Esophagus (tissue), 2 donors: ENCODE measurements around the gene ABHD10. TPM values are rescaled to one million over a fixed set of nuclear protein-coding genes. Genes with fewer than 3 reads are reported as not detected.

Experiments
- H3K27ac ChIP-seq, 2 donors: one replicate each; pipeline ENCODE4 v1.5.1; 2013; ENCODE audit warnings: low read depth in 2 of 2, mild to moderate bottlenecking in 2 of 2, inconsistent platforms in 1 of 2, low read length in 1 of 2, moderate library complexity in 1 of 2
- H3K27me3 ChIP-seq, 2 donors: one replicate each; pipeline ENCODE4 v1.6.1; 2013; ENCODE audit warnings: low read length in 2 of 2, control low read depth in 1 of 2, mild to moderate bottlenecking in 1 of 2; ENCODE audit not compliant: insufficient read depth in 2 of 2, control insufficient read depth in 1 of 2
- H3K36me3 ChIP-seq, 2 donors: one replicate each; pipeline ENCODE4 v1.6.1; 2013; ENCODE audit warnings: low read length in 1 of 2; ENCODE audit not compliant: control insufficient read depth in 2 of 2, insufficient read depth in 2 of 2
- H3K4me1 ChIP-seq, 2 donors: one replicate each; pipeline ENCODE4 v1.6.1; 2013; ENCODE audit warnings: low read length in 1 of 2; ENCODE audit not compliant: control insufficient read depth in 2 of 2, insufficient read depth in 2 of 2
- H3K4me3 ChIP-seq, 2 donors: one replicate each; pipeline ENCODE4 v1.5.1; 2013; ENCODE audit warnings: low read length in 2 of 2, mild to moderate bottlenecking in 2 of 2, low read depth in 1 of 2, moderate library complexity in 1 of 2
- H3K9me3 ChIP-seq, 2 donors: one replicate each; pipeline ENCODE4 v1.6.1; 2013; ENCODE audit warnings: mild to moderate bottlenecking in 2 of 2, low read depth in 1 of 2, low read length in 1 of 2, moderate library complexity in 1 of 2; ENCODE audit not compliant: control insufficient read depth in 2 of 2, insufficient read depth in 1 of 2
- WGBS, 2 donors: extraction: QIAGEN DNeasy Blood & Tissue Kit; methylation state at CpG; one replicate each; pipeline ENCODE4 v1.1.7; 2013; 5-methylcytosine and 5-hydroxymethylcytosine counted together
- polyA plus RNA-seq, 2 donors: library from polyadenylated mRNA; stranded (reverse); fragments of 200-250 nt; gene quantifications; one replicate each; pipeline ENCODE4 v1.2.3, GENCODE V29; 2013
- donor health status: healthy with polysubstance abuse.
- donor health status: Bipolar disorder and iron deficiency.

ABHD10 gene
- polyA plus RNA-seq, 2 donors: 6.9 to 8.1 TPM

DNA sequence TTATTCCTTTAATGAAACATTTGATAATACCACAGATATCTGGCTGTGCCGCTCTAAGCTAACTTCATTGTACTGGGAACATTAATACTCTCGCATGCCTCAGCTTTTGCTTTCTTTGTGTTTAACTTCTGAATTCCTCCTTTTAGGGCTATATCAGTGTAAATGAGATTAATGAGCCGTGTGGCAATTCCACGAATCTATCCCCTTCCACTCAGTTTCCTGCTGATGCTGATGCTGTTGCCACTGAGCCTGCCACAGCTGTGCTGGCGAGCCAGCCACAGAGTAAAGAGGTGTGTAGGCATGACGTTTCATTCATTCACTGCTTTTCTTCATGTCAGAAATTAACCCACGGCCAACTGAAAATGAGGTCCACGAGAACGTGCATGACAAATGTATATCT, 30.0 kb upstream of the ABHD10 start:
- H3K4me3 ChIP-seq: no peak overlapping the region
- no peak overlapping the region for H3K27ac ChIP-seq
- WGBS, 2 donors: 89 to 93% methylated on average over 9 of the region's 9 CpGs
- H3K36me3 ChIP-seq: peaks cover 0 to 2% of the 10 kb centered on the region in 2 donors
- H3K27me3 ChIP-seq: no peaks in the 10 kb centered on the region
- no peaks in the 10 kb centered on the region for H3K9me3 ChIP-seq
- no peaks in the 10 kb centered on the region for H3K4me1 ChIP-seq

DNA sequence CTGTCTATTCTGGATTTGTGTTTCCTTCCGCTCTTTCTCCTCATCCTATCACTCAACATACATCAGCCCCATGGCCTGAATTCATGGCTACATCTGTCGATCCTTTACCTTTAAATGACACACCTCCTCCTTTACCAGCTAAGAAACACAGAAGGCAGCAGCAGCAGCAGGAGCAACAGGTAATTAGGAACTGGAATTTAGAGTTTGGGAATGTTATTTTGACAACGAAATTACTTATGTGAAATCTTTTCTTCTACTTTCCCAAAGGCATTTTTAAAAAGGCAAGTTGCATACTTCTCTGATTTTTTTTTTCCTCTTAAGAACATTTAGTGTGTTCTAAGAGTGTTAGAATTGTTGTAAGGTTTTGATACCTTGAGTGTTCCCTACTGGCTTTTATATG, 29.1 kb upstream of the ABHD10 start:
- no peaks in the 10 kb centered on the region for H3K27me3 ChIP-seq
- no peak overlapping the region for H3K4me3 ChIP-seq
- peaks cover 0 to 3% of the 10 kb centered on the region in 2 donors for H3K36me3 ChIP-seq
- WGBS, 2 donors: 86 to 87% methylated on average over 3 of the region's 3 CpGs
- no peak overlapping the region for H3K27ac ChIP-seq
- H3K9me3 ChIP-seq: no peaks in the 10 kb centered on the region
- no peaks in the 10 kb centered on the region for H3K4me1 ChIP-seq

DNA sequence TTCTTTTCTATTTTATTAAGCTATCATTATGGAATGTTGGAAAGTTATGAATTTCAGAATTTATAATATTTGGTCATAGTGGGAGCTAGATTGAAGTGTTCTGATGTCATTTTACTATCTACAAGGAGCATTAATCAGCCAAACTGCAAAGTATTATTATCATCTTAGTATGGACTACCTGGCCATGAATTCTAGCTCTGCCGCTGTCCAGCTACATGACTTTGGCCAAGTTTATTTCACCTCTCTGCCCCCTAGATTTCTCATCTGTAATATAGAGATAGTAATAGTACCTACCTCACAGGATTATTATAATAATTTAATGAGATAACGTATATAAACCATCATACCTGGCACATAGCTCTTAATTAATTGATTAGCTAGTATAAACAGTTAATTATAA, 27.8 kb upstream of the ABHD10 start:
- H3K27ac ChIP-seq: no peak overlapping the region
- H3K4me3 ChIP-seq: no peak overlapping the region
- peaks cover 0 to 3% of the 10 kb centered on the region in 2 donors for H3K36me3 ChIP-seq
- WGBS, 2 donors: 91 to 93% methylated on average over 2 of the region's 2 CpGs
- no peaks in the 10 kb centered on the region for H3K9me3 ChIP-seq
- no peaks in the 10 kb centered on the region for H3K4me1 ChIP-seq
- H3K27me3 ChIP-seq: no peaks in the 10 kb centered on the region

DNA sequence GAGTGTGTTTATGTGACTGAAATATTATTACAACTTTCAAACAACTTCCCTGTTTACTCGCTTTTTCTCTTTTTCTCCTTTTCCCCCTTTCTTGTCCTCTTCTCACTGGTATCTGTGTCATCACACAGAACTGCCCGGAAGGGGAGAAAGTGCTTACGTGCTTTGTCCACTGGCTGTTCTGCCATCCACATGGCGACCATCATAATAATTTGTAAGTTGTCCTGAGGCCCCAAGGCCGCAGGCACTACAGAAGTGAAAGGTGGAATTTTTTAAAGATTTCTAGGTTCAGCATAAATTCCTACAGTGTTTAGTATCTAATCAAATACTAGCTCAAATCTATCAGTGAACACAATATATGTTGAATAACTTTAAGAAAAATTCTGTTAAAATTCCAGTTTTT, 26.7 kb upstream of the ABHD10 start:
- no peaks in the 10 kb centered on the region for H3K27me3 ChIP-seq
- H3K9me3 ChIP-seq: no peaks in the 10 kb centered on the region
- no peak overlapping the region for H3K27ac ChIP-seq
- no peaks in the 10 kb centered on the region for H3K4me1 ChIP-seq
- H3K4me3 ChIP-seq: no peak overlapping the region
- peaks cover 0 to 3% of the 10 kb centered on the region in 2 donors for H3K36me3 ChIP-seq
- WGBS, 2 donors: 96% methylated on average over 5 of the region's 5 CpGs

DNA sequence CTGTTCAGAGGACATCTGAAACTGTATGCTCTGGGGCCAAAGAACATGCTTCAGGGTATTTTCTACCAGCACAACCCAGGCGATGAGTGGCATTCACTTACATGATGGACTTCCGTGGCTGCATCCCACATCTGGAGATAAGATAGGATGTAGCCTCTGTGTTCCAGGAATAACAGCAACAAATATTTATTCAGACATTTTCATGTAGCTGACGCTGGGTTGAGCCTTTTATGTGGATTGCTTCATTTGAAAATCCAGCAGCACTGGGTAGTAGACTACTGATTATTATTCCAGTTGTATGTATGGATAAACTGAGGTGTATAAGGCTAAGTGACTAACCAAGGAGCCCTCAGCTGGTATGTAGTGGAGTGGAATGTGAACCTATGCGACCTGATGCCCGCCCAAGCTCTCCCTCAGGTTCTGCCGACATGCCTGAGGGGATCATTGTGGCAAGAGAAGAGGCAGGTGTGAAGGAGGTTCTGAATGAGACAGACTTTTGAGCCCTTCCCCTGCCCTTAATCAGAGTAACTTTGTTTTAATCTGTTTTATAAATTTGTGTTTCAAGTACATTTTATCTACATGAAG, 25.9 kb upstream of the ABHD10 start:
- H3K36me3 ChIP-seq: peaks cover 0 to 3% of the 10 kb centered on the region in 2 donors
- 85 to 92% methylated on average over 6 of the region's 6 CpGs for WGBS, 2 donors
- no peak overlapping the region for H3K4me3 ChIP-seq
- H3K9me3 ChIP-seq: no peaks in the 10 kb centered on the region
- no peaks in the 10 kb centered on the region for H3K27me3 ChIP-seq
- H3K27ac ChIP-seq: no peak overlapping the region
- no peaks in the 10 kb centered on the region for H3K4me1 ChIP-seq

DNA sequence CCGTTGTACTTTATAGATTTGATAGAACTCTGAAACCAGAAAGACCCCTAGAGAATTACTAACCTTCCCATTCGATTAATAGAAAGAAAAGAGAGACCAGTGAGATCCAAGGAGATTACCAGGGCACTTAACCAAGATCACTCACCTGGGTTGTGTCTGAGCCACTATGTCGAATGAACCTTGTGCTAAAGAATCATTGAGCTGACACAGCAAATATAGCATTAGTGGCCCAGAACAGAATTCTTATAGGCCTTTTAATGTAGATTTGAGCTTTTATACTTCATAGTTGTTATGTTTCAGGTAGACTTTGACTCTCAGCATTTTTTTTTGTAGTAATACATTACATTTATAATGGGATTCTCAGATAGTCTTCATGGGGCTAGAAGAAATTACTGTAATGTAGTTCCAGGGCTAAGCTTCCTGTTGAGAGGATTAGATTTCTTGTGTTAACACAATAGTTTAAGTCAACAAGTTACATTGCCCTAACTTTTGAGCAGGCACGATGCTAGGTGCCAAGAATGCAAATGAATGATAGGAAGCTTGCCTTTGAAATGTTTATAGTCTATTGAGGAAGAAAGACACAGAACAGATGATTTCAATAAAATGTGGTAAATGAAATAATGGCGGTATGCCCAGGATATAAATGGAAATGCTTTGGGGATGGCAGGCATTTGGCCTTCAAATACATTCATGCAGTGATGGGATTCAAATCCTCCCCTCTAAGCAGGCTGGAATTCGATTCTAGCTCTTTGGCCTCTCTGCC, 24.4 kb upstream of the ABHD10 start:
- no peaks in the 10 kb centered on the region for H3K4me1 ChIP-seq
- H3K4me3 ChIP-seq: no peak overlapping the region
- no peak overlapping the region for H3K27ac ChIP-seq
- no peaks in the 10 kb centered on the region for H3K27me3 ChIP-seq
- 50 to 64% methylated on average over 6 of the region's 6 CpGs for WGBS, 2 donors
- H3K9me3 ChIP-seq: no peaks in the 10 kb centered on the region
- peaks cover 0 to 3% of the 10 kb centered on the region in 2 donors for H3K36me3 ChIP-seq

DNA sequence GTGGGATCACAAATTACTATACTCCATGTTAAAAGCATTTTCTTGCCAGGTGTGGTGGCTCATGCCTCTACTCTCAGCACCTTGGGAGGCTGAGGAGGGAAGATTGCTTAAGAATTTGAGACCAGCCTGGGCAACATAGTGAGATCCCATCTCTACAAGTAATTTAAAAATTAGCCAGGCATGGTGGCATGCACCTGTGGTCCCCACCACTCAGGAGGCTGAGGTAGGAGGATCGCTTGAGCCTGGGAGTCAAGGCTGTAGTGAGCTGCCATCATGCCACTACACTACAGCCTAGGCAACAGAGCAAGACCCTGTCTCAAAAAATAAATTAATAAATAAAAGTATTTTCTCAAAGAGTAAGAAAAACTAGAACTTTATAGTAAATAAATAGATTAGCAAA, 22.9 kb upstream of the ABHD10 start:
- 96 to 100% methylated on average over 1 of the region's 1 CpG for WGBS, 2 donors
- Histone ChIP-seq H3K9me3 (no peaks in the 10 kb centered on the region), H3K4me1 (no peaks in the 10 kb centered on the region), H3K4me3 (no peak overlapping the region), H3K27ac (no peak overlapping the region), H3K27me3 (no peaks in the 10 kb centered on the region), H3K36me3 (peaks cover 0 to 3% of the 10 kb centered on the region in 2 donors)

DNA sequence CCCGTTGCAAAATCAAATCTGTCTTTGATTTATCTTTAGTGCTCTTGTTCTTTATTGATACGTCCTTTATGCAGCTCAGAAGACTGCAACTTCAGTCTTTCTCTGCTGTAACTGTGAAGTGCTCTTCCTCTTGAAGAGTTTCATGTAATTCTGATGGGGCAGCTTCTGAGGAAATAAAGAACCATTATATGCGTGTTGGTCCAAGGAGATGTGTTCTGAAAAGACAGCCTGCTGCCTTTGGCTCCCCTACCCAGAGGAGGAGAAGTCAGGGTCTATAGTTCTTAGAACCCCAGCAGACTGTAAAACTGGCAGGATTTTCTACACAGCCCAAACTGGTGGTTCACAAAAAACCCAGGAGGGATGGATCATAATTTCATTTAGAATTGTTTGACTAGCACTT, 22.4 kb upstream of the ABHD10 start:
- no peak overlapping the region for H3K27ac ChIP-seq
- H3K9me3 ChIP-seq: no peaks in the 10 kb centered on the region
- 92% methylated on average over 3 of the region's 3 CpGs for WGBS, 2 donors
- no peaks in the 10 kb centered on the region for H3K4me1 ChIP-seq
- H3K36me3 ChIP-seq: peaks cover 0 to 3% of the 10 kb centered on the region in 2 donors
- no peak overlapping the region for H3K4me3 ChIP-seq
- no peaks in the 10 kb centered on the region for H3K27me3 ChIP-seq

DNA sequence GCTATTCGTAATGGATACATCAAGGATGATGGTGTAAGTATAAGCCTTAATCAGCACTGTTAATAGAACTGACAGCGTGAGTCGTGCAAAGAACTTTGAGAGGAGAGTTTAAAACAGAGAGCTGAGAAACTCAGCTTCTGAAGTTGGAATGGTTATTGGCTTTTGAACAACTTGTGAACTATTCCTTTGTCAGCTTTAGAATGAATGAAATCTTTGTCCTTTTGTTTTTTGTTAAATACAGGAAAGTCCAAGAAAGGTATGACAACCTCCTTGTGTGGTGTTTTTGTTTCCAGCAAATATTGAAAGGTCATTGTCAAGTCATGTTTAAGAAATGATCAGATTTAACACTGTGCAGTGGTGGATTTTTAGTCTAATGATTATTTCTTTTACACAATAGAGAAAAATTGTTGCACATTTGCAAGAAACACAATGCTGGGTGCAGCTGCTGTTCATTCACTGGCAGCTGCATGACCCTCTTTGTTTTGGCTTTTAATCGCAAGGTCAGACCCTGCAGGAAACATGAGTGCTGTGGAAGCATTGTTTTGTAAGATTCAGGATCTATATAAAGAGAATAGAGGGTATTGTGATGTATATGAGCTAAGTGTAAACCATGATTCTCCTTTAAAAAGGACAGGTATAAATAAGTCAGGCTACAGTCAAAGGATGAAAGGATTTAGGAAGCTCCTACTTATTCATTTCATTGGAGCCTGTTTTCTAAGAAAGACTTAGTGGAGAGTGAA, 21.7 kb upstream of the ABHD10 start:
- 72 to 79% methylated on average over 4 of the region's 4 CpGs for WGBS, 2 donors
- Histone ChIP-seq H3K4me3 (no peak overlapping the region), H3K27me3 (no peaks in the 10 kb centered on the region), H3K36me3 (peaks cover 0 to 3% of the 10 kb centered on the region in 2 donors), H3K27ac (no peak overlapping the region), H3K9me3 (no peaks in the 10 kb centered on the region), H3K4me1 (no peaks in the 10 kb centered on the region)
